ENCODE measurements around the gene PNPLA3. TPM values are rescaled to one million over a fixed set of nuclear protein-coding genes. Genes with fewer than 3 reads are reported as not detected.

PNPLA3 gene
- total and polyA plus RNA-seq, 9 of the 15 experiments (the other 6 are each of a cell fraction or from before 2014, with no cell fraction given): 0.20 to 0.48 (median 0.38) TPM; not detected in 6

- no peak for TF ChIP-seq ZMIZ1 (IDR thresholded peaks at IDR 0.05; ENCODE audit: low read depth in 2 of 2, low read length in 2 of 2)
- TF ChIP-seq TSHZ1 (CRISPR knock-in tag; IDR thresholded peaks at IDR 0.05): no peak
- TF ChIP-seq WHSC1 (IDR thresholded peaks at IDR 0.05; ENCODE audit: low read length): no peak
- TF ChIP-seq KLF10 (CRISPR knock-in tag; IDR thresholded peaks at IDR 0.05): no peak
- no peak for TF ChIP-seq SRF (CRISPR knock-in tag; IDR thresholded peaks at IDR 0.05)
- TF ChIP-seq BRCA1 (IDR thresholded peaks at IDR 0.05): no peak
- no peak for TF ChIP-seq BRCA1 (CRISPR knock-in tag; IDR thresholded peaks at IDR 0.05)
- TF ChIP-seq DEAF1 (CRISPR knock-in tag; IDR thresholded peaks at IDR 0.05): no peak
Measured at GRCh38 chr22:43972931-43973462, 49.4 kb downstream of the PNPLA3 start (continued).

All from K562 (cell line).